Gastroesophageal sphincter (tissue), 3 donors: ENCODE data around the gene NDUFB5.

ENCODE experiments used
- CTCF ChIP-seq, 4 experiments: fragments of 200-600 bp in 2 of 4; fragments of 450-650 bp in 2 of 4; sonication (generic) in 1 of 4; IDR thresholded peaks; one replicate each; pipeline ENCODE4 v1.5.1; 2017 to 2019; ENCODE audit warnings: antibody characterized with exemption in 4 of 4, mild to moderate bottlenecking in 2 of 4, moderate library complexity in 2 of 4
- POLR2A ChIP-seq, 2 donors: fragments of 450-650 bp; IDR thresholded peaks; one replicate each; pipeline ENCODE4 v1.6.1; 2017; ENCODE audit warnings: antibody characterized with exemption in 2 of 2, mild to moderate bottlenecking in 2 of 2, moderate library complexity in 1 of 2

- TF ChIP-seq CTCF (IDR thresholded peaks at IDR 0.05) (no peak), POLR2A (IDR thresholded peaks at IDR 0.05) (no peak)
Observed at GRCh38 chr3:179591313-179591712, 13.3 kb upstream of the NDUFB5 start.
